DMS53 (cell line): Measurements from ENCODE around the gene ZFP69.

ENCODE experiments used
- DNase-seq: peaks from one replicate; lab custom pipeline; 2025; lab: John Stamatoyannopoulos, UW

The ZFP69 gene

DNA sequence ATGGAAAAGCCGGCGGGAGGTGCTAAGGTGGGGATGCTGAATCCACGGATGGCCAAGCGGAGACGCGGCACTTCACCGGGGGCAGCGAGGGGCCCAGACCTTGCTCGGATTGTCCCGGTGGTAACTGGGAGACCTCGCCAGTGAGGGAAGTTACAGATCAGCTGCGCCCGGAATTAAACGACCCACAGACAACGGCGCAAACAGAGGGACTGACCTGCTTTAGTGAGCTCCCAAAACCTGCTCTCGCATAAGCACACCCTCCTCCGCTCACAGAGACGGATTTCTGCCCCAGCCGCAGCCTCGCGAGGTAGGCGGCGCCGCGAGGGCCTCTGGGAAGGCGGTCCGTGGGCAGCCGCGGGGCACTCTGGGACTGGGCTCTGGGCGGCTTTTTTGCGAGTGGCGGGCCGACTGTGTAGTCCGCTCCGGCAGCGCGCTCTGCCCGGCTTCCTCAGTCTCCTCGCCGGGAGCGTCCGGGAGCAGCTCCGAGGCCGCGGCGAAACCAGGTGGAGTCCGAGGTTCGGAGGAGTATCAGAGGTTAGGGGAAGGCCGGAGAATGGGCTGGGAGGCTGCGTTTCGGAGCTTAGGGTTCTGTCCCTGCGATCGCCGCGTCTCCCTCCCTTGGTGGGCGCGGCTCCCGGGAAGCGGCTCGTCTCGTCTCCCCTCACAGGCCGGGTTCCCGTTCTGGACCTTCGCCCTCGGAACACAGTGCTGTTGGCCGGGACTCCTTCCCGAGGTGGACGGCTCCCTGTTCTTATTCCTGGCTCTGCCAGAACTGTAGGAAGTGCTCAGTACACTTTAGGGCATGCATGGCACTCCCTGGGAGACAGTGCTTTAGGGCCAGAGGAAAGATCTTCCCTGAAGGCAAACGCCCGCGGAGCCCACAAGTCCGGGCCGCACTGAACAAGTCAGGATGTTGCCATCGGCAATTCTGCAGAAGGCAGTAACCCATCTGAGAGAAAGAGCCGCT lies 31.6 kb downstream of the ZFP69 start, which contains the start of gene EXO5:
EXO5 (plus strand) TSS at position 393 of the 967 bp plus-strand sequence. CDS start 5,778 bp downstream, outside the sequence.
- peak; percentile 92 for DNase-seq

- no peak for DNase-seq
These were observed 42.4 kb downstream of the ZFP69 start for GRCh38 chr1:40519517-40519916.

- DNase-seq: peak; percentile 57
These were observed 53.8 kb downstream of the ZFP69 start for GRCh38 chr1:40530735-40531380.

GRCh38 chr1:40531381-40532061 lies 54.4 kb downstream of the ZFP69 start, which contains the start of gene ZNF684:
TSS of gene ZNF684 (plus strand) at chr1:40531637. CDS start at chr1:40533167, 1,530 bp downstream.
- peak; percentile 97 for DNase-seq

DNA sequence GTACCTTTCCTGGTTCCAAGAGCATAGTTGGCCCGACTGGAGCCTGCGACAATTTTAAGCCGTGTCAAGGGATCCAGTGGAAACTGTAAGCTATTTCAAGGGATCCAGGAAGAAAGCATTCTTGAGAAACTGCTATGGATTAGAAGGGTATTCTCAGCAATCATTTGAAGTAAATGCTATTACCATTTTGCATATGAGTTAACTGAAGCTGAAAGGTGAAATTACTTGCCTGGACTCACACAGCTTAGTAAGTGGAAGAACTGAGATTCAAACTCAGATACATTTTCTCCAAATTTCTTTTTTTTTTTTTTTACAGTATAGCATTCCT lies 54.9 kb downstream of the ZFP69 start:
- no peak for DNase-seq

DNA sequence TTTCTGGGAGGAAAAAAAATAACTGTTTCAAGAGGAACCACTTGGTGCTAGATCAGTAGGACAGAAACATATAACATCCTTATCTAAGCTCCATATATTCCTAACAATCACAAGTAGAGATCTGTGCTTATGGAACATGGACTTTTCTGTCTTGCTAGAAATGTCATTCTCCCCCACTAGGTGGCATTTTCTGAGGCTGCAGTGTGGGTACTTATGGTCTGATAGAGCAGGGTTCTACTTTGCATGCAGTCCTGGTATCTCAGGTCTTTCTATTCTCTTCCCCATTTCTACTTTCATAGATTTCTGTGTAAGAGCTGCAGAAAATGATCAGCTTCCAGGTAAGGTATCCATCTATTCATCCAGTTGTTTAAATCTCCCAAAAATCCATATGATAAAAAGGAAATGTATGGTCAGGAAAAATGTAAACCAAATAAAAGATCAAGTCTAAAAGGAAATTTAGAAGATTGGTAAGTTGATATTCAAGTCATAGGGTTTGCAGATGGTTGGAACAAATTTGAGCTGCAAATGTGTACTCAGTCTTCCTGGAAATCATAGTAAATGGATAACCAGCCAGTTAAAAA lies 55.8 kb downstream of the ZFP69 start:
- peak; percentile 77 for DNase-seq

- no peak for DNase-seq
These were observed 57.5 kb downstream of the ZFP69 start for GRCh38 chr1:40534589-40534988.

GRCh38 chr1:40535732-40536131 lies 58.6 kb downstream of the ZFP69 start:
- no peak for DNase-seq

DNA sequence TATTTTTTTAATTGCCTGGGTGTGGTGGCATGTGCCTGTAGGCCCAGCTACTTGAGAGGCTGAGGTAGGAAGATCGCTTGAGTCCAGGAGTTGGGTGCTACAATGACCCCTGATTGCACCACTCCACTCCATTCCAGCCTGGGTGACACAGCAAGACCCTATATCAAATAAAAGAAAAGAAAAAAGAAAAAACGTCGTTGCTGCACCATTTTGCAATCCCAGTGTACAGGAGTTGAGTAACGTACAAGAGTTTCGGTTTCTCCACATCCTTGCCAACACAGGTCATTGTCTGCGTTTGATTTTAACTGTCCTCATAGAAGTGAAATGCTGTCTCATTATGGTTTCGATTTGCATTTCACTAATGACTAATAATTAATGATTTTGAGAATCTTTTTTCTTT lies 62.2 kb downstream of the ZFP69 start:
- no peak for DNase-seq
